Epidermal melanocyte (primary cell): ENCODE data around the gene LPAR1.
A peak's percentile ranks its signal among the peaks of the same experiment; 100 is the strongest.
"Not testable (repeated sequence)": the region's sequence is repeated elsewhere in the genome, so short reads cannot be mapped to it uniquely, and the experiment has no call there.

ENCODE experiments used
- DNase-seq: peaks from one replicate; pipeline ENCODE4 v3.0.0; 2011; ENCODE audit warnings: low spot score; ENCODE audit not compliant: insufficient read length

The LPAR1 gene

GRCh38 chr9:110876929-110877328 is 161.3 kb downstream of the LPAR1 start:
- DNase-seq, result no peak

DNA sequence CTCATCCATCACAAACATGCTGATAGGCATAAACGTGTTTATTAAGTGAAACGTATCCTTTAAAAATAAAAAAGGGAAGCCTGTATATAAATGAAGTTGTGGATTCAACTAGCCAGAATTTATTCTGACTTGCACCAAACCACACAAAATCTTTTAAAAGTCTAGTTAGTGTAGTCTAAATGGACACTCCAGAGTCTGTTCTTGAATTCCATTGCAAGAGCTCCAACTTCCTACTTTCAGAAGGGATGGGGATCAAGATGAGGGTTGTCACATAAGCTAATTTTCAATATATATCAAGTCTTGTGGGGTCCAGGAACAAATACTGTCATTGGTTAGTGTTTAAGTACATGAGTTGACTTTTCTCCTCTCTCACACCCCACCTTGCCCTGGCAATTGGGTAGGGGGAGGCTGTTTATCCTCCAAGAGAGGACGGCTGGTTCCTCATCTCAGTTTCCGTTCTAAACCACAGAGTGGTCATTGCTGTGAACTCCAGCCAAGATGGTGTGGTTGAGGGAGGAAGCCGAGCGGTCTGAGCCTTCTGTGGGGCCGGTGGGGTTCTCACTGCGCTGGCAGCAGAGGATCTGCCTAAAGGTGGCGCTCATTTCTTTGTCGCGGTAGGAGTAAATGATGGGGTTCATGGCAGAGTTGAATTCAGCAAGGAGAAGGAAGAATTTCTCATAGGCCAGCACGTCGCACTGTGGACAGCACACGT is 163.2 kb downstream of the LPAR1 start:
- DNase-seq, result no peak

- no peak for DNase-seq
Observed at GRCh38 chr9:110872920-110873319, 165.3 kb downstream of the LPAR1 start.

- no peak for DNase-seq
Observed at GRCh38 chr9:110871736-110872135, 166.5 kb downstream of the LPAR1 start.

DNA sequence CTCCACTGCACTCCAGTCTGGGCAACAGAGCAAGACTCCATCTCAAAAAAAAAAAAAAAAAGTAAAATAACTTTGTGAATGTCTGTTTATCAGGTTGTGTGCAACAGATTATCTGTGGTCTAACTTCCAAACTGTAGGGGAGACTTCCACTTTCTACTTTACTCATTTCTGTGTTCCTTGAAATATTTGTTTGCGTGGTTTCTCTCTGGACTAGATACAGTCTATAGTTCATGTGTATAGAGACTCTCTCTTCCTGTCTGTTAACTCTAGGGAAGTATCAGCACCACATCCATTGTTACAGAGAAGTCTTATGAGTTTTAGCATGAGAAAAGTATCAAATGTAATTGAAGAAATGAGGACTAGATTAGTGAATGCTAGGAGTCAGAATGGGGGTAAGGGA is 168.3 kb downstream of the LPAR1 start:
- DNase-seq, result no peak

DNA sequence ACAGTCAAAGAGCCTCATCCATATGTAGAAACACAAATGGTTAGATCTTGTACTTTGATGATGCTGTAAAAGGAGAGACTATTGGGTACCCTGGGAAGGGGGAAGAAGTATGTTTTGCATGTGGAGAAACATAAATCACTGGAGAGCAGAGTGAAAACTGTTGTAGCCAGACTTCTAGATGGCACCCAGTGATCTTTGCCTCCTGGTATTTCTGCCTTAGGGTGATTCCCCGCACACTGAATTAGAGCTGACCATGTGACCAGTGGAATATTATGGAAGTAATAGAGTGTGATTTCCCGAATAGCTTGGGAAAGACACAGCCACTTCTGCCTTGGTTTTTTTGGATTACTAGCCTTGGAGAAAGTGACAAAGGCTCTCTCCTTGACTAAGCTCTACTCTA is 174.3 kb downstream of the LPAR1 start:
- DNase-seq, result no peak

GRCh38 chr9:110861370-110862110 is 176.7 kb downstream of the LPAR1 start:
- DNase-seq, result not testable (repeated sequence)

GRCh38 chr9:110856772-110857171 is 181.5 kb downstream of the LPAR1 start:
- DNase-seq, result no peak

DNA sequence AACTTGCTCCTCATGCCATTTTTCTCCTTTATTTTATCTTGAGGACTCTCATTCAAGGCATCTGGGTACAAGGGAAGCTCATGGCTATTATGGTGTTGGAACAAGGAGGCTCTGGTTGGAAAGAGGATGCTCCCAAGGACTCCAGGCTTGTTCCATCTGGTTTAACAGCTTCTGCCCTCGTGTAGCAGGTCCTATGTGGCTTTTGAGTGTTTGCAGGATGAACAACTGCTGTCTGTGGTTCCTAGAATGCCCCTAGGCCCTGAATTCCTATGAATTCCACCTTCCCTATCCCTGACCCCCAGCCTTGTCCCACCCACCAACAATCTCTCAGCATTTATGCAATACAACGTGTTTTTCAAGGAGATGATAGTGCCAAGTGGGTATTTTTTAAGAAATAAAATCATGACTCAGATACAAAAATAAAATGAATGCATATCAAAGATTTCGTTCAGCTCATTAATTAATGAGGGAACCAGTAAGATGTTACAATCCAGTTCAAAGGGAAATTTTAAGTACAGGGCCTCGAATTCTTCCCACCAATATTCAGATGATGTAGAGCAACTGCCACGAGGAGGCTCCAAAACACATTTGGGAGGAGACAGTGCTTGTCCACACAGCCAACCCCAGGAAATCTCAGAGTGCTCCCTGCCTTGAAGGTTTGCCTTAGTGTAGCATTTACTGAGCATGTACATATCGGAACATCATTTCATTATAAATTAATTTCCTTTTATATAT is 187.7 kb downstream of the LPAR1 start:
- DNase-seq, result no peak

DNA sequence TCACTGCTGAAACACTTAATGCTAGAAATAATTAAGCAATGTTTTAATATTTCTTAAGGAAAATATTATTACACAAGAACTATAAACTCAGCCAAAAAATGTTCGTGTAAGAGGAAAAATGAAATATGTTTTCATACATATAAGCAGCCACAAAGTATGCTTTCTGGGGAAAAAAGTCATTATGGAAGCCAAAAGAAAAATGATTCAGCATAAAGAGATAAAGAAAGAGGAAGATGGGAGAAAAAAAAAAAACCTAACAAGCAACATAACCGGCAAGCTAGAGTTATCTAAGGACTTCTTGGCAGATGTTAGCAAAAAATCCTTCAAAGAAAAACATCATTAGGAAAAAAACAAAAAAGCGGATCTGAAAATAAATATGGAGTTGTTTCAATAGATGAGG is 190.6 kb downstream of the LPAR1 start:
- DNase-seq, result no peak

DNA sequence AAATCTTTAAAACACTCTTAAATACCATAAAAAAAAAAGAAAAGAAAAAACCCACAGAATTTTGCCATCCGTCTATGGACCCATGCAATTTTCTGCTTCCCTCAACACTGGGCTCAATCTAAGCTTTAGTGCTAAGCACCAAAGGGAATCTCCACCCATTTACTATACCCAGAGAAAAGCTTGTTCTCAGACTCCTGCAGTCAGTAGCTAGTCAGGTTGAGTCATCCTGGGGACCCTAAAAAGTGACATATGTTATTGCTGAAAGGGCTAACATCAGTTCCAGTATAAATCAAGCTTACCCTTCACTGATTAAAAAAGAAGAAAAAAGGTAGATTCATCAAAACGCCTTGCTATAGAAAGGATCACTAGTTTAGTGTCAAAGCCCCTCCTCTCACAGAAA is 192.1 kb downstream of the LPAR1 start:
- no peak for DNase-seq

- no peak for DNase-seq
Observed at GRCh38 chr9:110844121-110844520, 194.1 kb downstream of the LPAR1 start.

- DNase-seq, result no peak
Observed at GRCh38 chr9:110842986-110843385, 195.3 kb downstream of the LPAR1 start.

DNA sequence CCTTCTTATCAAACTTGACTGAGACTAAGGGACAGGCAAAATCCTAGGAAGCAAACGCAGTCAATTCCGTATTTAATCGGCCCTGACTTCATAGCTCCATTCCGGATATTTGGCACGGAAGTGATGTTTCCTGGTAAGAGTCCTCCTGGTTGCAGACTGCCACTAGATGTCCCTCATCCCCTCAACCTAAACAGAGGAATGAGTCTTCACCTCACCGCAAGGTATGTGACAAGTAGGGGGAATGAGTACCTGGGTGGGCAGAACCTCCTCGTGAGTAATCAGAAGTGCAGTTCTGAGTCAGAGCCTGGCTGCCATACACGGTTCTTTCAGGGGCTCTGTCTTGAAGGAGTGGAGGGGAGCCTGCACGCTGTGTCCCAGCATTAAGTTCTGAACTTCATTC is 196.1 kb downstream of the LPAR1 start:
- DNase-seq, result no peak

DNA sequence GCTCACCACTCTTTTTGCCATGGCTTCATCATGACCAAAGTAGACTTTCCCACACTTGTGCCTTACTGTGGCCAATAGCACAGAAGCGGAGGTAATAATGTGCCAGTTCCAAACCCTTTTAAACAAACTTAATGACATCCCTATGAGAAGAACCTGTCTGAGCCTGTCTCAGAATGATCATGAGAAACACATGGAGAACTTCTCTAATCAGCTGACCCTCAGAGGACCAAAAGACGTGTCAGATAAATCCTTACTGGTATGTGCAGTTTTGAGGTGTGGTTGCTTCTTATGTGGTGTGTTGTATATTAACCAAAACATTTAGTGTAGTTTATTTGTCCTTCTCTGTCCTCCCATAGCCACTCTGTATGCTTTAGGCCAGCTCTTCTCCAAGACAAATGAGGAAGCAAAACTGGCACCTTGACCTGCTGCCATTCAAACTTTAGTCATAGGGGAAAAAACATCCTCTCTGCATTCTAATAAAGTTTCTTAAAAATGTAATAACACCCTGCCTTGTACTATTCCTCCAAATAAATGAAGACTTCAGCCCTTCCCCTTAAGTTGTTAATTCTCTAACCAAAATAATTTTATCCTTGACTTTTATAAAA is 200.8 kb downstream of the LPAR1 start:
- DNase-seq, result no peak

- no peak for DNase-seq
Observed at GRCh38 chr9:110835859-110836271, 202.4 kb downstream of the LPAR1 start.

DNA sequence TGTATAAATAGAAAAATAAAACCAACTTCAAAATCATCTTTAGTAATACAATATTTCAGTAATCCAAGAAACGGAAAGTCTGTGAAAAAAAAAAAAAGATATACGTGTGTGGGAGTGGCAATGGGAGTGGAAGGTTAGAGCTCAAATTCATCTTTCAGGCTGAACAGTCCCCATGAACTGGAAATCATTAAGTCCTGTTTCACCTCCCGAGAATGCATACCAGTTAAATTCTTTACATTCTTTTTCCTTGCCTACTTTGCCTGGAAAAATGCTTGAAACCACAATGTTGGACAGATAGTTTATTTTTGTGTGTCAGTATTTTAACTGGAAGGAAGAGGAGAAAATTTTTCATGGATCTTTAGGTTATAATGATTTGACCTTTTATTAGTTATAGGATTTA is 202.9 kb downstream of the LPAR1 start:
- peak; percentile 49 for DNase-seq

- DNase-seq, result no peak
Observed at GRCh38 chr9:110832926-110833325, 205.3 kb downstream of the LPAR1 start.

GRCh38 chr9:110830495-110830894 is 207.8 kb downstream of the LPAR1 start:
- DNase-seq, result no peak

DNA sequence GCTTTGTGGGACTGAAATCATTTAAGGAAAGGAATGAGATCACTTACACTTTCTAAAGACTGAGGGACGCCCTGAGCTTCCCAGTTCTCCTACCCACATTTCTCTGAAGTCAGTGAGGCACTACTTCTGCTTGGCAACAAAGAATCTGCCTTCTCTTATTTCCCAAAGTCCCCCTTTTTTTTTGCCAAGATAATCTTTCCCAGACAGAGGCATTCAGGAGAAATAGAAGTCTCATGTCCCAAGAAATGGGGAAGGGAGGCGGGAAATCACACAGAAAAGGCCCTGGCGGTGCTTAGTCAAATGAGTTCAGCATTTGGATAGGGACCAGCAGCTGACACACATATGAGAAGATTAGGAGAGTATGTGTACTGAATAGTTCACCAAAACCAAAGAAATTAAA is 210.0 kb downstream of the LPAR1 start:
- no peak for DNase-seq

- not testable (repeated sequence) for DNase-seq
Observed at GRCh38 chr9:110826400-110826799, 211.9 kb downstream of the LPAR1 start.

- no peak for DNase-seq
Observed at GRCh38 chr9:110825950-110826349, 212.3 kb downstream of the LPAR1 start.
